Left renal pelvis (tissue), 4 donors: ENCODE measurements around the gene COL20A1. TPM values are rescaled to one million over a fixed set of nuclear protein-coding genes. Genes with fewer than 3 reads are reported as not detected.

Source experiments
- DNase-seq, 4 donors: peaks; one replicate each; pipeline ENCODE4 v3.0.0-alpha.2; 2013; ENCODE audit warnings: low read depth in 4 of 4, low spot score in 3 of 4
- polyA plus RNA-seq, 4 donors: library from polyadenylated mRNA; unstranded; fragments of 120-200 nt; gene quantifications; one replicate each; pipeline ENCODE4 v1.2.1, GENCODE V29; 2013; ENCODE audit not compliant: insufficient read length in 4 of 4

COL20A1 gene
- polyA plus RNA-seq, 4 donors = 0.37 to 0.89 (median 0.68) TPM

DNA sequence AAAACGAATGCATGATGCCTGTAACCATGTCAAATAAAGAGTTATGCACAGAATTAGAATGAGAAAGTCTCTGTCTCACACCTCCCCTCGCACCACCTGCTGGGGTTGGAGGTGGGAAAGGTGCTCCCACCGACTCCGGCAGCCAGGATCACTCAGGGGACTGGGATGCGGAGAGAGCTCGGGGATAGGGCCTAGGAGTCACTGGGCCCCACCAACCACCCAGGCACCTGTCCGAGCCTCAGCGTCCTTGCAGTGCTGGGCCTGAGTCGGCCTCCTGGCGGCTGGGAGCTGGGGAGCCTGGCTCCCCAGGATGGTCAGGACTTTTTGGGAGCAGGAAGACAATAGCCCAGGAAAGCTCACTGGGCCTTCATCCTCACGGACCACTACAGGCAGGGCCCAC, 90.6 kb downstream of the COL20A1 start:
- DNase-seq = no peak

DNA sequence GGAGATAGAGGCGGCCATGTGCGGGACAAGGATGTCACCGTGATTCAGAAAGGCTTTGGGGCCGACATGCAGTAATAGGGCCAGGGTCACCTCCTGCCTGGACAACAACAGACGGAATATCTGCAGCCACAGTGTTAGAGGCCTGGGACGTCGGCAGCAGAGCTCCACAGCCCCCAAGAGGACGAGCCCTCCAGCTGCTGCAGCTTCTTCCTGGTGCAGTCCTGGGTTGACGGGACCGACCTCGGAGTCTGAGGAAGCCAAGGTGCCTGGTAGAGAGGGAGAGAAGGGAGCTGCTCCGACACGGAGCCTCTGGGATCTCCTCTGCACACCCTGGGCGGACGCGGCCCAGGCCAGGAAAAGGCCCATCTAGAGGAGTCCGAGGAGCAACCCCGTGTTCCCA, 91.3 kb downstream of the COL20A1 start:
- no peak for DNase-seq

Other genes with a start within 250 kb of the COL20A1 start
- gene YTHDF1, start 77.1 kb upstream of the COL20A1 start, polyA plus RNA-seq = 10 to 100 TPM; 39.6 to 46.7 (median 42.8) TPM
- 1 to 10 TPM in 1 of 4 donors, under 1 TPM in 3; 0.38 to 2.8 (median 0.82) TPM for gene BIRC7, start 57.3 kb upstream of the COL20A1 start, polyA plus RNA-seq
- 10 to 100 TPM; 24.2 to 40.8 (median 27.2) TPM for gene NKAIN4, start 38.7 kb upstream of the COL20A1 start, polyA plus RNA-seq
- gene ARFGAP1, start 20.4 kb upstream of the COL20A1 start, polyA plus RNA-seq = 10 to 100 TPM; 58.3 to 91.1 (median 76.8) TPM
- gene CHRNA4, start 68.2 kb downstream of the COL20A1 start, polyA plus RNA-seq = 10 to 100 TPM in 2 of 4 donors, 1 to 10 TPM in 2; 1.6 to 24.5 (median 7.5) TPM
- gene KCNQ2, start 179.5 kb downstream of the COL20A1 start, polyA plus RNA-seq = 1 to 10 TPM; 1.9 to 9.0 (median 6.4) TPM
- gene EEF1A2, start 205.9 kb downstream of the COL20A1 start, polyA plus RNA-seq = 1 to 10 TPM in 3 of 4 donors, under 1 TPM in 1; 0.97 to 2.5 (median 2.0) TPM
- 100 to 1,000 TPM; 131 to 374 (median 203) TPM for gene PPDPF, start 227.6 kb downstream of the COL20A1 start, polyA plus RNA-seq
- gene PTK6, start 244.2 kb downstream of the COL20A1 start, polyA plus RNA-seq = 1 to 10 TPM in 2 of 4 donors, under 1 TPM in 2; 0.33 to 1.7 (median 0.91) TPM